ENCODE data around the gene ODC1.

The ODC1 gene

DNA sequence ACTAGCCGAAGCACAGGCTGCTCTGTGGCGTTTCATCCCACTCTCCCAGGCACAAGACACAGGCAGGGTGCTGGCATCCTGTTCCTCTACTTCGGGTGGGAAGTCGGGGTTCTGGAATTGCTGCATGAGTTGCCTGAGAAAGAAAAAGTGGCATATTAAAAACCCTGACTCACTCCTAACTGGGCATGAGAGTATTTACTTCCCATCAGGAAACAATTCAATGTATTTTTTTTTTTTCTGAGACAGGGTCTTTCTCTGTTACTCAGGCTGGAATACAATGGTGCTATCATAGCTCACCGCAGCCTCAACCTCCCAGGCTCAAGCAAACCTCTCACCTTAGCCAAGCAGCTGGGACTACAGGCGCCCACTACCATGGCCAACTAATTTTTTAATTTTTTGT is 7.4 kb downstream of the ODC1 start:
- H3K27ac ChIP-seq, result no peak overlapping the region
- TF ChIP-seq, protein P1, sequence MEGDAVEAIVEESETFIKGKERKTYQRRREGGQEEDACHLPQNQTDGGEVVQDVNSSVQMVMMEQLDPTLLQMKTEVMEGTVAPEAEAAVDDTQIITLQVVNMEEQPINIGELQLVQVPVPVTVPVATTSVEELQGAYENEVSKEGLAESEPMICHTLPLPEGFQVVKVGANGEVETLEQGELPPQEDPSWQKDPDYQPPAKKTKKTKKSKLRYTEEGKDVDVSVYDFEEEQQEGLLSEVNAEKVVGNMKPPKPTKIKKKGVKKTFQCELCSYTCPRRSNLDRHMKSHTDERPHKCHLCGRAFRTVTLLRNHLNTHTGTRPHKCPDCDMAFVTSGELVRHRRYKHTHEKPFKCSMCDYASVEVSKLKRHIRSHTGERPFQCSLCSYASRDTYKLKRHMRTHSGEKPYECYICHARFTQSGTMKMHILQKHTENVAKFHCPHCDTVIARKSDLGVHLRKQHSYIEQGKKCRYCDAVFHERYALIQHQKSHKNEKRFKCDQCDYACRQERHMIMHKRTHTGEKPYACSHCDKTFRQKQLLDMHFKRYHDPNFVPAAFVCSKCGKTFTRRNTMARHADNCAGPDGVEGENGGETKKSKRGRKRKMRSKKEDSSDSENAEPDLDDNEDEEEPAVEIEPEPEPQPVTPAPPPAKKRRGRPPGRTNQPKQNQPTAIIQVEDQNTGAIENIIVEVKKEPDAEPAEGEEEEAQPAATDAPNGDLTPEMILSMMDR (conservative IDR thresholded peaks at IDR 0.05; ENCODE audit: low read depth, low read length), result no peak
- H3K4me1 ChIP-seq (ENCODE audit: low read depth, poor library complexity, severe bottlenecking), result peaks cover 19% of the 10 kb centered on the region
- peaks cover 31% of the 10 kb centered on the region for H3K79me2 ChIP-seq (ENCODE audit: insufficient read depth, low read depth)
- H3K27me3 ChIP-seq (ENCODE audit: insufficient read depth, low read depth), result no peaks in the 10 kb centered on the region
- no peak overlapping the region for H3K4me3 ChIP-seq (IDR thresholded peaks at IDR 0.05; ENCODE audit: insufficient read depth, low read depth, low read length)
- peaks cover 19% of the 10 kb centered on the region for H4K20me1 ChIP-seq (ENCODE audit: insufficient read depth)
- H3K4me2 ChIP-seq, result no peak overlapping the region
- peaks cover 41% of the 10 kb centered on the region for H3K36me3 ChIP-seq (ENCODE audit: insufficient read depth)
- H2AFZ ChIP-seq (ENCODE audit: low read depth), result no peak overlapping the region
- no peak overlapping the region for H3K9ac ChIP-seq

- Histone ChIP-seq H3K36me3 (ENCODE audit: insufficient read depth) (peaks cover 37% of the 10 kb centered on the region), H3K79me2 (ENCODE audit: insufficient read depth, low read depth) (peaks cover 23% of the 10 kb centered on the region), H3K27ac (no peak overlapping the region), H4K20me1 (ENCODE audit: insufficient read depth) (peaks cover 12% of the 10 kb centered on the region), H3K27me3 (ENCODE audit: insufficient read depth, low read depth) (no peaks in the 10 kb centered on the region), H3K9ac (no peak overlapping the region), H3K4me3 (IDR thresholded peaks at IDR 0.05; ENCODE audit: insufficient read depth, low read depth, low read length) (no peak overlapping the region), H3K4me1 (ENCODE audit: low read depth, poor library complexity, severe bottlenecking) (peaks cover 12% of the 10 kb centered on the region), H2AFZ (ENCODE audit: low read depth) (no peak overlapping the region), H3K4me2 (no peak overlapping the region)
- TF ChIP-seq, protein P1 (conservative IDR thresholded peaks at IDR 0.05; ENCODE audit: low read depth, low read length), result no peak
These were observed 8.2 kb downstream of the ODC1 start for GRCh38 chr2:10439971-10440370.

GRCh38 chr2:10439185-10439879 is 8.8 kb downstream of the ODC1 start:
- Histone ChIP-seq H3K27me3 (ENCODE audit: insufficient read depth, low read depth) (no peaks in the 10 kb centered on the region), H3K9ac (no peak overlapping the region), H4K20me1 (ENCODE audit: insufficient read depth) (peaks cover 10% of the 10 kb centered on the region; the same call in 1 of the 2 replicates), H3K79me2 (ENCODE audit: insufficient read depth, low read depth) (peaks cover 17% of the 10 kb centered on the region), H3K4me3 (IDR thresholded peaks at IDR 0.05; ENCODE audit: insufficient read depth, low read depth, low read length) (no peak overlapping the region), H3K27ac (no peak overlapping the region; the same call in 1 of the 2 replicates), H3K4me2 (no peak overlapping the region), H3K36me3 (ENCODE audit: insufficient read depth) (peaks cover 31% of the 10 kb centered on the region), H2AFZ (ENCODE audit: low read depth) (no peak overlapping the region), H3K4me1 (ENCODE audit: low read depth, poor library complexity, severe bottlenecking) (peaks cover 5% of the 10 kb centered on the region)
- TF ChIP-seq, protein P1 (conservative IDR thresholded peaks at IDR 0.05; ENCODE audit: low read depth, low read length), result no peak

DNA sequence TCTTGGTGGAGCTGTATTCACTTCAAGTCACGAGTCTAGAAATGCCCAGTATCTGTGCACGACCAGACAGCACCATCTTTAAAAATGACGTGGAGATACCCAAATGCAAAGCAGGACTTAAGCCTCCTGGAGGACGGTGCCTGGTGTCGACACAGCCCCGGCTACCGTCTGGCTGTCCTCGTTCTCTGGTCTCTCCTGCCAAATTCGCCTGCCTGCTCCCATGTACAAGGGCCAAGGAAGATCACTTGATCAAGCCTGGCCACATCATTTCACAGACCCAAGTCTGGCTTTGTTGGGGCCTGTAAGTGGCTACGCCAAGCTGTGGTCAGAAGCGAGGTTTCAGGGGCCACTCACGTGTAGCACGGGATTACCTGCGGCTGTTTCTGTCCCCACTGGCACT is 9.4 kb downstream of the ODC1 start:
- H3K36me3 ChIP-seq (ENCODE audit: insufficient read depth), result peaks cover 25% of the 10 kb centered on the region; the same call in 1 of the 2 replicates
- peaks cover 10% of the 10 kb centered on the region; the same call in 1 of the 2 replicates for H4K20me1 ChIP-seq (ENCODE audit: insufficient read depth)

More for the DNA sequence above, 9.4 kb downstream of the ODC1 start:
- no peaks in the 10 kb centered on the region for H3K27me3 ChIP-seq (ENCODE audit: insufficient read depth, low read depth)
- no peak overlapping the region for H2AFZ ChIP-seq (ENCODE audit: low read depth)
- no peak overlapping the region for H3K9ac ChIP-seq
- no peak overlapping the region for H3K27ac ChIP-seq
- H3K4me1 ChIP-seq (ENCODE audit: low read depth, poor library complexity, severe bottlenecking), result no peaks in the 10 kb centered on the region
- H3K79me2 ChIP-seq (ENCODE audit: insufficient read depth, low read depth), result peaks cover 11% of the 10 kb centered on the region; the same call in 1 of the 2 replicates
- no peak overlapping the region for H3K4me3 ChIP-seq (IDR thresholded peaks at IDR 0.05; ENCODE audit: insufficient read depth, low read depth, low read length)
- TF ChIP-seq, protein P1 (conservative IDR thresholded peaks at IDR 0.05; ENCODE audit: low read depth, low read length), result no peak
- H3K4me2 ChIP-seq, result no peak overlapping the region
